Measurements from ENCODE around the gene TENM4.

DNA sequence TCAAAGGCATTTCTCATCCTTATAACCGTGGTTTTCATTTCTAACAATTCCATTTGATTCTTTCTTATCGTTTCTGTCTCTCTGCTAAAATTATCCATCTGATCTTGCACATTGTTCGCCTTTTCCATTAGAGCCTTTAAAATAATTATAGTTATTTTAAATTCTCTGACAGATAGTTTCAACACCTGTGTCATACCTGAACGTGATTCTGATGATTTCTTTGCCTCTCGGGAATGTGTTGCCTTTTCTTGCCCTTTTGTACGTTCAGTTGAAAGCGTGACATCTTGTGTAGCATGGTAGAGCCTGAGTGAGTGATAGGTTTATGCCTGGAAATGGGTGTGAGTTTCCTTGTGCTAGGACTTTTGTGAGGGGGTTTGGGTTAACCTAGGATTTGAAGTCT is 744.7 kb downstream of the TENM4 start:
- TF ChIP-seq, protein P1, sequence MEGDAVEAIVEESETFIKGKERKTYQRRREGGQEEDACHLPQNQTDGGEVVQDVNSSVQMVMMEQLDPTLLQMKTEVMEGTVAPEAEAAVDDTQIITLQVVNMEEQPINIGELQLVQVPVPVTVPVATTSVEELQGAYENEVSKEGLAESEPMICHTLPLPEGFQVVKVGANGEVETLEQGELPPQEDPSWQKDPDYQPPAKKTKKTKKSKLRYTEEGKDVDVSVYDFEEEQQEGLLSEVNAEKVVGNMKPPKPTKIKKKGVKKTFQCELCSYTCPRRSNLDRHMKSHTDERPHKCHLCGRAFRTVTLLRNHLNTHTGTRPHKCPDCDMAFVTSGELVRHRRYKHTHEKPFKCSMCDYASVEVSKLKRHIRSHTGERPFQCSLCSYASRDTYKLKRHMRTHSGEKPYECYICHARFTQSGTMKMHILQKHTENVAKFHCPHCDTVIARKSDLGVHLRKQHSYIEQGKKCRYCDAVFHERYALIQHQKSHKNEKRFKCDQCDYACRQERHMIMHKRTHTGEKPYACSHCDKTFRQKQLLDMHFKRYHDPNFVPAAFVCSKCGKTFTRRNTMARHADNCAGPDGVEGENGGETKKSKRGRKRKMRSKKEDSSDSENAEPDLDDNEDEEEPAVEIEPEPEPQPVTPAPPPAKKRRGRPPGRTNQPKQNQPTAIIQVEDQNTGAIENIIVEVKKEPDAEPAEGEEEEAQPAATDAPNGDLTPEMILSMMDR (IDR thresholded peaks at IDR 0.05): no peak
- no peak for TF ChIP-seq POLR2A (IDR thresholded peaks at IDR 0.05)
